Activated CD8-positive, alpha-beta memory T cell treated with anti-CD3 and anti-CD28 coated beads for 36 hours (primary cell): ENCODE results near the gene LRRK1. TPM values are rescaled to one million over a fixed set of nuclear protein-coding genes. Genes with fewer than 3 reads are reported as not detected.

ENCODE experiments used
- CTCF ChIA-PET: fragments of 350-600 bp; sonication (Branson Sonifier 250); formaldehyde crosslinking; loops from one replicate; lab custom pipeline; 2021; ENCODE audit warnings: antibody characterized with exemption; lab: Charles Lee
- POLR2A ChIA-PET: fragments of 350-600 bp; sonication (Branson Sonifier 250); formaldehyde crosslinking; loops from one replicate; lab custom pipeline; 2021; ENCODE audit warnings: antibody characterized with exemption; lab: Charles Lee
- total RNA-seq, 2 experiments: library from RNA; stranded (reverse); gene quantifications; one replicate each; pipeline ENCODE4 v1.2.3, GENCODE V29; 2021

LRRK1 gene
- total RNA-seq, 2 experiments from 2014 or later, result 0.44 to 0.57 TPM

GRCh38 chr15:100947760-100948429 is 28.7 kb downstream of the LRRK1 start:
- ChIA-PET POLR2A (no interaction called here), CTCF (no interaction called here)

- ChIA-PET CTCF (no interaction called here), POLR2A (no interaction called here)
These were observed 29.2 kb downstream of the LRRK1 start for GRCh38 chr15:100948430-100948762.

DNA sequence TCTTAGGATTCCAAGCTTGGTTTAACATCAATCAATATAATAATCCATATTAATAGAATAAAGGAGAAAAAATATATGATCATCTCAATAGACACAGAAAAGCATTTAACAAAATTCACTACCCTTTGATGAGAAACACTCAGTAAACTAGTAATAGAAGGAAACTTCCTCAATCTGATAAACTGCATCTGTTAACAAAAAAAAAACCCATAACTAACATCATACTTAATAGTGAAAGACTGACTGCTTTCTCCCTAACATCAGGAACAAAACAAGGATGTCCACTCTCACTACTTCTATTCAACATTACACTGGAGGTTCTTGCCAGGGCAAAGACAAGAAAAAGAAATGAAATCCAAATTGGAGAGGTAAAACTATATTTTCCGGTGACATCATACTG is 30.5 kb downstream of the LRRK1 start:
- ChIA-PET POLR2A (no interaction called here), CTCF (no interaction called here)

DNA sequence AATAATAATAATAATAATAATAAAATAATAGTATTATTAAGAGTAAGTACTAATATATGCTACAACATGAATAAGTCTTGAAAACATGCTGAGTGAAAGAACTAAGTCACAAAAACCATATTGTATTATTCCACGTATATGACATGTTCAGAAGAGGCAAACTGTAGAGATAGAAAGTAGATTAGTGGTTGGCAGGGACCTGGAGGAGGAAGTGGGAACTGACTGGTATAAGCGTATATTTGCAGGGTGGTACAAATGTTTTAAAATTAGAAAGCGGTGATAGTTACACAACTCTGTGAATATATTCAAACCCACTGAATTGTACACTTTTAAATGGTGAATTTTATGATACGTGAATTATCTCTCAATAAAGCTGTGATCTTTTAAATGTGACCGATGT is 32.8 kb downstream of the LRRK1 start:
- CTCF ChIA-PET, result no interaction called here
- POLR2A ChIA-PET, result no interaction called here

DNA sequence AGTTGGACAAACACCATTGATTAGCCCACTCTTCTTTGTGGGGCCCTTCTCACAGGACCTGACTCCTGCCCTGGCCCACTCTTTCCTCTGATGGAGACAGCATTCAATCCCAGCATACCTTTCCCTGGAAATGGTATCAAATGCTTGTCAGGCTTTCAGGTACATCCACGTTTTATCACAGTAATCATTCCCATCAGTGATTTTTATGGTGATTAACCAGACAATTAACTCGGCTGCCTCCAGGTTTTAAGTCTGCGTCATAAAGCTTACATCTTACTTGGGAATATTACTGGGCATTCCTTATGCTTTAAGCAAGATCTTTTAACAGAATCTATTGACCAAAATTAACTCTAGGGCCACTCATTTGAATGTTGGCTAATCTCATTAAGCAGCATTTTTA is 33.4 kb downstream of the LRRK1 start:
- POLR2A ChIA-PET, result no interaction called here
- CTCF ChIA-PET, result no interaction called here

- CTCF ChIA-PET, result no interaction called here
- POLR2A ChIA-PET, result no interaction called here
These were observed 39.3 kb downstream of the LRRK1 start for GRCh38 chr15:100958326-100959065.

- POLR2A ChIA-PET, result no interaction called here
These were observed 40.2 kb downstream of the LRRK1 start for GRCh38 chr15:100959066-100960050.

GRCh38 chr15:100966997-100967396 is 47.8 kb downstream of the LRRK1 start:
- ChIA-PET CTCF (no interaction called here), POLR2A (interaction anchor here (0.6 kb wide), 1 partner anchor 94 kb away, joined by 7 read pairs; no protein-coding TSS in a partner anchor)

More at GRCh38 chr15:100959066-100960050, 40.2 kb downstream of the LRRK1 start:
- CTCF ChIA-PET, result no interaction called here

- POLR2A ChIA-PET, result no interaction called here
- CTCF ChIA-PET, result no interaction called here
These were observed 49.2 kb downstream of the LRRK1 start for GRCh38 chr15:100968050-100968966.

GRCh38 chr15:100972975-100973350 is 53.8 kb downstream of the LRRK1 start:
- CTCF ChIA-PET, result no interaction called here
- POLR2A ChIA-PET, result no interaction called here

DNA sequence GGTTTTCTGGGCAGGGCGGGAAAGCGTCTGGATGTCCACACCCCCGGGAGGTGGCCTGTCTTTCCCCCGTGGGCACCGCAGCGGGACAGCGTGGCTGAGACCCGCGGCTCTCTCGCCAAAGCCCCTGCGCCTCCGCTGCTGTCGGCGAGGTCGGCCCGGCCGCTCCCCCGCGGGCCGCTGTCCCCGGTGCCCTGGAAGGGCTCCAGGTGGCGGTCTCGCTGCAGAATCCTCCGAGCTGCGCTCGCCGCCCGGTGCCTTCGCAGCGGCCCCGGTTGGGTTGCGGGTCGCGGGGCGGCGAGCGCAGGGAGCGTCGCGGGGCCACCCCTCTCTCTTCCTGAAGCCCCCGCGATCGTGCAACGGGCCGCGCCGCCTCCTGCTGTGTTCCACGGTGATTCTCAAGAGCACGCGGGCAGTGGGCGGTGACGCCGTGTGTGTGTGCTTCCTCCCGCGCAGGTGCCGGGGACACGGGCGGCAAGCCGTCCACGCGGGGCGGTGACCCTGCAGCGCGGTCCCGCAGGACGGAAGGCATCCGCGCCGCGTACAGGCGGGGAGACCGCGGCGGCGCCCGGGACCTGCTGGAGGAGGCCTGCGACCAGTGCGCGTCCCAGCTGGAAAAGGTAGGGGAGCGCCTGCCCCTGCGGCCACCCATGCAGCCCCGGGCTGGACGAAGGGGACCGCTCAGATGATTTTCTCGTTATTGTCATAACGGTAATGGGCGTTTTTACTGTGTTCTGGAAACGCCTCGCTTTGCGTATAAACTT is 54.4 kb downstream of the LRRK1 start:
- ChIA-PET CTCF (interaction anchor here (0.6 kb wide), 1 partner anchor 18 kb away, joined by 4 read pairs; no protein-coding TSS in a partner anchor), POLR2A (no interaction called here)

- ChIA-PET CTCF (no interaction called here), POLR2A (no interaction called here)
These were observed 55.9 kb downstream of the LRRK1 start for GRCh38 chr15:100975043-100975442.

DNA sequence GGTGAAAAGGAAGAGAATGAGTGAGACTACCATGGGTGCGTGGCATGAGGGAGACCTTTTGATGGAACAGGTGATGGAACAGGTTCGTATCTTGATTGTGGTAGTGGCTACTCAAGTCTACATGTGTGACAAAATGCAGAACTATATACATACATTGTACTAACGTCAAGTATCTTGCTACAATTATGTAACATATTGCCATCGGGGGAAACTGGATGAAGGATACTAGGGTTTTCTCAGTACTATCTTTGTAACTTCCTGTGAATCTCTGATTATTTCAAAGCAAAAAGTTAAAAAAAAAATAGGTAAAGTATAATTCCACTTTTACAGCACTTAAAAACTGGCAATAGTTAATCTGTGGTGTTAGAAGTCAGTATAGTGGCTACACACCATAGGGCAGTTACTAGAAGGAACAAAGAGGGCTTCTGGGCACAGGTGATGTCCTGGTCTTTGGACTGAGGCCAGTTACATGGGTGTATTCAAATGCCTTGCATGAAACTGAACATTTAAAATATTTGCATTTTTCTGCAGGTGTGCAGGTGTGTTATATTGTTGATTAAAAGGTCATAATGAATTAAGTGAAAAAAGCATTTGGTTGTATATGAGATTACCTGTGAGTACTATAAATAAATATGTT is 61.4 kb downstream of the LRRK1 start:
- POLR2A ChIA-PET, result no interaction called here
- CTCF ChIA-PET, result no interaction called here

- ChIA-PET POLR2A (no interaction called here), CTCF (no interaction called here)
These were observed 61.9 kb downstream of the LRRK1 start for GRCh38 chr15:100981086-100981485.

DNA sequence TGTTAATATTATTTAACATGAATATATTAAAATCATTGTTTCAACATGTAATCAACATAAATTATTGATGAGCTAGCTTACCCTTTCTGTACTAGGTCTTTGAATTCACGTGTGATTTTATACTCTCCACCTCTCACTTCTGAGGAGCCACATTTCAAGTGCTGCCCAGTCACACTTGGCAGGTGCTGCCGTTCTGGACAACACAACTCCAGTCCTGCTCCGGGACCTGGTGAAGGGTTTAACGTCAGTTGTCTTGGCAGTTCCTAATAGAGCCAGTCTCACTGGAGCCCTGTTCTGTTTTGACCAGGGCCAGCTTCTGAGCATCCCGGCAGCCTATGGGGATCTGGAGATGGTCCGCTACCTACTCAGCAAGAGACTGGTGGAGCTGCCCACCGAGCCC is 64.1 kb downstream of the LRRK1 start:
- CTCF ChIA-PET, result no interaction called here

GRCh38 chr15:100985401-100985800 is 66.2 kb downstream of the LRRK1 start:
- ChIA-PET CTCF (interaction anchor here (2.3 kb wide), 1 partner anchor 22 kb away, joined by 7 read pairs; no protein-coding TSS in a partner anchor), POLR2A (no interaction called here)

More for the DNA sequence above, 64.1 kb downstream of the LRRK1 start:
- POLR2A ChIA-PET, result no interaction called here

DNA sequence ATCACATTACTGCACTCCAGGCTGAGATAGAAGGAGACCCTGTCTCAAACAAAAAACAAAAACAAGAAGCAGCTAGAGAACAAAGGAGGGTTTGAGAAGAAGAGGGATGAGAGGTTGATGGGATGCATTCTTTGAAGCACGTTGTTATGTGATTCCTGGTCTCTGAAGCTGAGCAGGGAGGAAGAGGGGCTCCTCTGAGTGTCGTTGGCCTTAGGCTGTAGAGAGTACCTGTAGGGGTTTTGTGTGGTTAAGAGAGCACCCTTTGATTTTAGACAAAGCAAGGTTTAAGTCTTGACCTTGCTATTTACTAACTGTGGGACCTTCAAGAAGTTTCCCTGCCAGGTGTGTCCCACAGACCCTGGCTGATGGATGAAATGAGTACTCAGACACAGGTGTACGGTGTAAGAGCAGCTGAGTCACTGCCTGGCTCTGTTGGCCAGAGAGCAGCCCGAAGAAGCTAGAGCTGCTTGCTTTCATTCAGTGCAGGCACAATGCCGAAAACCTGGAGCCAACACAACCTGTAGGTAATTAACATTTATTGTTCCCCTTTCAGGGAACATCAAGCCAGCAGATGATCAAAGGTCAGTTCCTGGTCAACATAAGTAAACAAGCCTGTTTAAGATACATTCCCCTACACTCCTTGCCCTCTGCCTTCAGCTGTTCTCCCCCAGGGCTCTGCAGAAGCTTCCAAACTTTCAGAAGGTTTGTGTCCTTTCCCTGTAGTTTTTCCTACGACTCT is 67.2 kb downstream of the LRRK1 start:
- ChIA-PET POLR2A (no interaction called here), CTCF (interaction anchor here (2.3 kb wide), 1 partner anchor 22 kb away, joined by 7 read pairs; no protein-coding TSS in a partner anchor)
